BLaER1 treated with 17β-estradiol and CSF1 and Interleukin-3, amounts not matched to agents 10 nM and 100 nM (cell line): ENCODE measurements around the gene CDK15.

Source experiments
- H3K27ac ChIP-seq, 11 experiments: shearing (Covaris generic); formaldehyde crosslinking; 2 replicates each; pipeline ENCODE4 v1.8.1; 2022
- H3K27me3 ChIP-seq, 11 experiments: shearing (Covaris generic); formaldehyde crosslinking; 2 replicates each; pipeline ENCODE4 v1.8.1; 2022
- H3K36me3 ChIP-seq, 11 experiments: shearing (Covaris generic); formaldehyde crosslinking; 2 replicates each; pipeline ENCODE4 v1.8.1; 2022
- H3K4me1 ChIP-seq, 10 experiments: shearing (Covaris generic); formaldehyde crosslinking; 2 replicates each; pipeline ENCODE4 v1.8.1; 2022
- H3K4me2 ChIP-seq, 11 experiments: shearing (Covaris generic); formaldehyde crosslinking; 2 replicates each; pipeline ENCODE4 v1.8.1; 2022
- H3K4me3 ChIP-seq, 10 experiments: shearing (Covaris generic); formaldehyde crosslinking; 2 replicates each; pipeline ENCODE4 v1.8.1; 2022
- H3K9ac ChIP-seq, 11 experiments: shearing (Covaris generic); formaldehyde crosslinking; 2 replicates each; pipeline ENCODE4 v1.8.1; 2022
- H3K9me3 ChIP-seq, 11 experiments: shearing (Covaris generic); formaldehyde crosslinking; replicated peaks in 1 of 11; 2 replicates each; pipeline ENCODE4 v1.8.1; 2022
- H4K20me1 ChIP-seq, 11 experiments: shearing (Covaris generic); formaldehyde crosslinking; 2 replicates each; pipeline ENCODE4 v1.8.1; 2022
- Cebpa-rat ChIP-seq, 11 experiments: shearing (Covaris generic); IDR thresholded peaks; 2 replicates each; pipeline ENCODE4 v1.8.1; 2022

Gene CDK15

GRCh38 chr2:201852462-201852861 is 46.1 kb downstream of the CDK15 start:
- Histone ChIP-seq H3K27me3 (peaks cover 0 to 7% (median 0%) of the 10 kb centered on the region in 11 experiments; a peak in 2 of 22 replicates), H3K9ac (no peak overlapping the region), H3K4me3 (no peak overlapping the region), H3K9me3 (no peaks in the 10 kb centered on the region), H3K27ac (no peak overlapping the region), H3K4me2 (no peak overlapping the region), H3K36me3 (no peaks in the 10 kb centered on the region), H3K4me1 (no peaks in the 10 kb centered on the region; a peak in 1 of 20 replicates), H4K20me1 (no peaks in the 10 kb centered on the region)
- TF ChIP-seq Cebpa-rat (IDR thresholded peaks at IDR 0.05): no peak

DNA sequence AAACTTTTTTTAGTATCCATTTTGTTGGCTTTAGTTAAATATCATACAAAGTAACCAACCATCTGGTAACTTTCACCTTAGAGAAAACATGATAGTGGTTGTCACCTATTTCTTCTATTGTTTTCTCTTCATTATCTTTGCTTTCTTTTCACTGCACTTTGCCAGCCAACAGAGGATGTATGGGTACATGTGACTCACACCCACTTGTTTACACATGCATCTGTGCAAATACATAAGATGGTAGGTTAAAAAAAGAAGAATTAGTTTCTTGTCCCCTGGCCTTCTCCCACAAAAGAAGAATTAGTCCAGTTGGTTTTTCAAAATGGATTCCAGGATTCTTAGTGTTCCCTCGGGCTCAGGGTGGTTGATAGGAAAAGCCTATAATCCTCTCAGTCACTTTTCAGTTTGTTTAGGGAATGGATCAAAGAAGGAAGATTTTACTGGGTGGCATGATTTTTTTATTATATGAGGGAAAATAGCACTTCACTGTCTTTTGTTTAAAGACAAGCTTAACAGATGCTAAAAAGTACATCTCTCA is 46.6 kb downstream of the CDK15 start:
- Histone ChIP-seq H3K4me3 (no peak overlapping the region), H3K9me3 (no peaks in the 10 kb centered on the region), H3K4me1 (peaks cover 0 to 4% (median 0%) of the 10 kb centered on the region in 10 experiments; a peak in 2 of 20 replicates), H3K4me2 (no peak overlapping the region), H3K9ac (no peak overlapping the region), H3K36me3 (no peaks in the 10 kb centered on the region), H3K27me3 (peaks cover 0 to 12% (median 0%) of the 10 kb centered on the region in 11 experiments; a peak in 2 of 22 replicates), H4K20me1 (no peaks in the 10 kb centered on the region), H3K27ac (no peak overlapping the region)
- TF ChIP-seq Cebpa-rat (IDR thresholded peaks at IDR 0.05): no peak

DNA sequence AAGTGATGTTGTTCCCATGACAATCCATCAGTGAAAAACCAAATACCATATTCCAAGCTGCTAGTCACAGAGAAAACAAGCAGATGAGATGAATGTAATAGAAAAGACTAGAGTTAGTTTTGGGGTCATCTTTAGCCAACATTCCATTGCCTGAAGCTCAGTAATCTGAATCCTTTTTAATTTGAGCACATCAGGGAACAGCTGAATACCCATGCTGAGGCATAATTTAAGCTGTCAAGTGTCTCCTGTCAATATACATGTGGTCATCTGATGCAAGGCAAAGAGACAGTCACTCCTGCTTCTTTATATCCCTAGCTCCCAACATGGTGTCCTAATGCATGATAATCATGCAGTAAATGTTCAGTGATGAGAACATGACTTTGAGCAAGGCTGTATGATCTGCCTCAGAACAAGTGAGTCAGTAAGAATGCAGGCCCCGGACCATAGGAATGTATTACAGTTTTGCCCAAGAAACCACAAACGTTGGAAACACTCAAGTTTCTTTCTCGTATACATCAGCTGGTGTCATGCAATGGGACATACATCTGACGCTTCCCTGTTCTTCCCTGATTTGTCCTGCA is 48.0 kb downstream of the CDK15 start:
- TF ChIP-seq Cebpa-rat (IDR thresholded peaks at IDR 0.05): no peak
- no peaks in the 10 kb centered on the region for H3K9me3 ChIP-seq
- H3K27ac ChIP-seq: no peak overlapping the region
- no peak overlapping the region for H3K4me3 ChIP-seq
- H4K20me1 ChIP-seq: no peaks in the 10 kb centered on the region; a peak in 1 of 22 replicates
- no peak overlapping the region for H3K9ac ChIP-seq
- peaks cover 9 to 16% (median 10%) of the 10 kb centered on the region in 10 experiments for H3K4me1 ChIP-seq
- H3K27me3 ChIP-seq: peaks cover 0 to 25% (median 0%) of the 10 kb centered on the region in 11 experiments; a peak in 7 of 22 replicates
- H3K36me3 ChIP-seq: no peaks in the 10 kb centered on the region
- H3K4me2 ChIP-seq: no peak overlapping the region; a peak in 1 of 22 replicates

DNA sequence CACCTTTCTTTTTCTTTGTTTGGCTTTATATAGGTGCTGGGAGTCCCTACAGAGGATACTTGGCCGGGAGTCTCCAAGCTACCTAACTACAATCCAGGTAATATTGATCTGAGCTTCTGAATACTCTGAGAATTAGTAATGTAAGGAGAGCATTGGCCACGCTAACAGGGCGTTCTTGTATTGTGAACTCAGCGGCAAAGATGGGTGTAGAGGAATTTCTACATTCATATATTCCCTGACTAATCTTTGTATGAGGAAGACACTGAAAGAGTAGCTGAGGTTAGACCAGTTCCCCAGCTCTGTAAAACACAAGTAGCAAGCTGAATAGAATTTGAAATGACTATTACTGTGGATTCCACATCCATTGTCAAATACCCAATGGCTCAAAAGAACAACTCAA is 48.5 kb downstream of the CDK15 start:
- H3K4me2 ChIP-seq: no peak overlapping the region
- H3K27ac ChIP-seq: no peak overlapping the region
- H4K20me1 ChIP-seq: no peaks in the 10 kb centered on the region; a peak in 1 of 22 replicates
- no peaks in the 10 kb centered on the region for H3K9me3 ChIP-seq
- no peak for TF ChIP-seq Cebpa-rat (IDR thresholded peaks at IDR 0.05)
- H3K4me3 ChIP-seq: no peak overlapping the region
- H3K36me3 ChIP-seq: no peaks in the 10 kb centered on the region
- peaks cover 9 to 19% (median 12%) of the 10 kb centered on the region in 10 experiments for H3K4me1 ChIP-seq
- H3K27me3 ChIP-seq: peaks cover 0 to 30% (median 0%) of the 10 kb centered on the region in 11 experiments; a peak in 7 of 22 replicates
- H3K9ac ChIP-seq: no peak overlapping the region

DNA sequence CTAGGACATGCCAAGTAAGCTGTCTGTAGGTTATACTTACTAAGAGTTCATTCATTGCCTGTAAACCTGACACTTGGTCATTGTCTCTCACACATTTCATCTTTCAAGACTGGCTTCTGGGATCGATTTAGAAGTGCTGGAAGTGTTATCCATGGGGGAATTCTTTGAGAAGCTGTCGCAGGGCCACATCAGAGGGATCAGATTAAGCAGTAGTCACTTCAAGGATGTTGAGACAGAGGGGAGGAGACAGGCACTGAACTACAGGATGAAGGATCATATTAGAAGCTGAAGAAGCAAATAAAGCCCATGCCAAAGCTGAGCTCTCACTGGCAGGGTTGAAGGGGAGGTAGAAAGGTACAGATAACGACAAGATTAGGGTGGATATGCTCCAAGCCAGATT is 49.0 kb downstream of the CDK15 start:
- Histone ChIP-seq H3K4me3 (no peak overlapping the region), H3K4me2 (no peak overlapping the region), H4K20me1 (no peaks in the 10 kb centered on the region; a peak in 1 of 22 replicates), H3K9me3 (no peaks in the 10 kb centered on the region), H3K4me1 (peaks cover 9 to 19% (median 12%) of the 10 kb centered on the region in 10 experiments), H3K9ac (no peak overlapping the region), H3K27me3 (peaks cover 0 to 34% (median 0%) of the 10 kb centered on the region in 11 experiments; a peak in 7 of 22 replicates), H3K27ac (no peak overlapping the region), H3K36me3 (no peaks in the 10 kb centered on the region)
- no peak for TF ChIP-seq Cebpa-rat (IDR thresholded peaks at IDR 0.05)

GRCh38 chr2:201857326-201857725 is 51.0 kb downstream of the CDK15 start:
- Histone ChIP-seq H3K4me3 (no peak overlapping the region), H3K27me3 (peaks cover 0 to 34% (median 0%) of the 10 kb centered on the region in 11 experiments; a peak in 7 of 22 replicates), H3K4me2 (no peak overlapping the region), H3K4me1 (peaks cover 9 to 19% (median 12%) of the 10 kb centered on the region in 10 experiments), H3K27ac (no peak overlapping the region), H3K36me3 (no peaks in the 10 kb centered on the region), H3K9ac (no peak overlapping the region), H3K9me3 (no peaks in the 10 kb centered on the region), H4K20me1 (no peaks in the 10 kb centered on the region; a peak in 1 of 22 replicates)
- no peak for TF ChIP-seq Cebpa-rat (IDR thresholded peaks at IDR 0.05)

- no peak for TF ChIP-seq Cebpa-rat (IDR thresholded peaks at IDR 0.05)
- Histone ChIP-seq H3K27ac (no peak overlapping the region), H3K9ac (peak overlapping the region in 1 of 11 experiments; percentile 25; a peak in 2 of 22 replicates), H3K27me3 (peaks cover 0 to 34% (median 0%) of the 10 kb centered on the region in 11 experiments; a peak in 7 of 22 replicates), H3K4me1 (peaks cover 9 to 19% (median 12%) of the 10 kb centered on the region in 10 experiments), H3K36me3 (no peaks in the 10 kb centered on the region), H3K4me3 (no peak overlapping the region), H3K9me3 (no peaks in the 10 kb centered on the region), H3K4me2 (peak overlapping the region; percentile 50 to 91 (median 70)), H4K20me1 (no peaks in the 10 kb centered on the region; a peak in 1 of 22 replicates)
Measured at GRCh38 chr2:201858281-201859184, 52.2 kb downstream of the CDK15 start.

- Histone ChIP-seq H3K4me3 (no peak overlapping the region), H4K20me1 (no peaks in the 10 kb centered on the region; a peak in 1 of 22 replicates), H3K36me3 (no peaks in the 10 kb centered on the region), H3K27ac (no peak overlapping the region), H3K4me2 (no peak overlapping the region), H3K27me3 (peaks cover 0 to 28% (median 0%) of the 10 kb centered on the region in 11 experiments; a peak in 7 of 22 replicates), H3K9me3 (no peaks in the 10 kb centered on the region), H3K4me1 (peaks cover 9 to 19% (median 12%) of the 10 kb centered on the region in 10 experiments), H3K9ac (no peak overlapping the region)
- TF ChIP-seq Cebpa-rat (IDR thresholded peaks at IDR 0.05): no peak
Measured at GRCh38 chr2:201859949-201860348, 53.6 kb downstream of the CDK15 start.

DNA sequence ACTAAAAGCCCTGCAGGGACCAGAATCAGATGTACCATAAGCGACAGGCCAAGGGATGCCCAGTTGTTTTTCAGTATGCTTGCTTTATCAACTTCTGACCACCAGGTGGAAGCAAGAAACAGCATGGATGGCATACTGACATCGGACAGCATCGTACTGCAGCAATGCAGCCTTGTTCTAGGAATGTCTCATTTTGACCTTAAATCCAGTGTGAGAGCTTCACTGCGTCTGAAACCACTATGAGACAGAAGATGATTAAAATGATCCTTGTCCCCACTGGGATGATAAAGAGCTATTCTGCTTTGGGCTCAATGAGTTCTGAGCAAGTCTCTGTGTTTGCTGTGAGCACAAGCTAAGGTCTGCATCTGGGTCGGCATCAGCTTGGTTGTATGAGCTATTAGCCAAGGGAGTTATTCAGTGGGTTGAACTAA is 54.3 kb downstream of the CDK15 start:
- H3K9me3 ChIP-seq: no peaks in the 10 kb centered on the region
- no peak overlapping the region for H3K4me2 ChIP-seq
- H3K9ac ChIP-seq: no peak overlapping the region
- TF ChIP-seq Cebpa-rat (IDR thresholded peaks at IDR 0.05): no peak
- no peaks in the 10 kb centered on the region; a peak in 1 of 22 replicates for H4K20me1 ChIP-seq
- no peak overlapping the region for H3K4me3 ChIP-seq
- peaks cover 9 to 19% (median 12%) of the 10 kb centered on the region in 10 experiments for H3K4me1 ChIP-seq
- H3K27ac ChIP-seq: no peak overlapping the region
- H3K36me3 ChIP-seq: no peaks in the 10 kb centered on the region
- peaks cover 0 to 28% (median 0%) of the 10 kb centered on the region in 11 experiments; a peak in 7 of 22 replicates for H3K27me3 ChIP-seq
